ENCODE results near the gene CD28.

The CD28 gene

GRCh38 chr2:203713381-203713780, 6.9 kb downstream of the CD28 start:
- DNase-seq (ENCODE audit: low read depth, low spot score): no peak
- H3K27me3 ChIP-seq (ENCODE audit: control insufficient read depth, insufficient read depth, low read length): no peaks in the 10 kb centered on the region
- H3K36me3 ChIP-seq (ENCODE audit: control insufficient read depth, insufficient read depth, low read length): no peaks in the 10 kb centered on the region
- H3K9me3 ChIP-seq (ENCODE audit: control insufficient read depth, insufficient read depth, low read length): no peaks in the 10 kb centered on the region
- no CpG with 5 or more reads among the region's 1 CpG for WGBS (ENCODE audit: insufficient coverage, insufficient read length)
- no peaks in the 10 kb centered on the region for H3K4me1 ChIP-seq (ENCODE audit: control insufficient read depth, insufficient read depth, low read length)
- no peak overlapping the region for H3K4me3 ChIP-seq (ENCODE audit: low read length)
- H3K27ac ChIP-seq (ENCODE audit: low read length): no peak overlapping the region

GRCh38 chr2:203714112-203714511, 7.7 kb downstream of the CD28 start:
- DNase-seq (ENCODE audit: low read depth, low spot score): no peak
- Histone ChIP-seq H3K9me3 (ENCODE audit: control insufficient read depth, insufficient read depth, low read length) (no peaks in the 10 kb centered on the region), H3K27me3 (ENCODE audit: control insufficient read depth, insufficient read depth, low read length) (no peaks in the 10 kb centered on the region), H3K4me1 (ENCODE audit: control insufficient read depth, insufficient read depth, low read length) (no peaks in the 10 kb centered on the region), H3K27ac (ENCODE audit: low read length) (no peak overlapping the region), H3K36me3 (ENCODE audit: control insufficient read depth, insufficient read depth, low read length) (no peaks in the 10 kb centered on the region), H3K4me3 (ENCODE audit: low read length) (no peak overlapping the region)
- no CpG with 5 or more reads among the region's 3 CpGs for WGBS (ENCODE audit: insufficient coverage, insufficient read length)

- H3K27ac ChIP-seq (ENCODE audit: low read length): no peak overlapping the region
- WGBS (ENCODE audit: insufficient coverage, insufficient read length): no CpG with 5 or more reads among the region's 2 CpGs
These were observed 9.3 kb downstream of the CD28 start for GRCh38 chr2:203715744-203716143.

GRCh38 chr2:203718087-203718486, 11.6 kb downstream of the CD28 start:
- WGBS (ENCODE audit: insufficient coverage, insufficient read length): no CpG with 5 or more reads among the region's 3 CpGs
- DNase-seq (ENCODE audit: low read depth, low spot score): no peak
- peaks cover 4% of the 10 kb centered on the region; the same call in 1 of the 2 replicates for H3K4me1 ChIP-seq (ENCODE audit: control insufficient read depth, insufficient read depth, low read length)

More at GRCh38 chr2:203715744-203716143, 9.3 kb downstream of the CD28 start:
- Histone ChIP-seq H3K27me3 (ENCODE audit: control insufficient read depth, insufficient read depth, low read length) (no peaks in the 10 kb centered on the region), H3K36me3 (ENCODE audit: control insufficient read depth, insufficient read depth, low read length) (no peaks in the 10 kb centered on the region), H3K4me3 (ENCODE audit: low read length) (no peak overlapping the region), H3K4me1 (ENCODE audit: control insufficient read depth, insufficient read depth, low read length) (no peaks in the 10 kb centered on the region; the same call in 1 of the 2 replicates), H3K9me3 (ENCODE audit: control insufficient read depth, insufficient read depth, low read length) (no peaks in the 10 kb centered on the region)
- DNase-seq (ENCODE audit: low read depth, low spot score): no peak

GRCh38 chr2:203719456-203720410, 13.3 kb downstream of the CD28 start:
- H3K27me3 ChIP-seq (ENCODE audit: control insufficient read depth, insufficient read depth, low read length): no peaks in the 10 kb centered on the region
- H3K27ac ChIP-seq (ENCODE audit: low read length): no peak overlapping the region
- peaks cover 4% of the 10 kb centered on the region; the same call in 1 of the 2 replicates for H3K4me1 ChIP-seq (ENCODE audit: control insufficient read depth, insufficient read depth, low read length)
- DNase-seq (ENCODE audit: low read depth, low spot score): no peak
- no CpG with 5 or more reads among the region's 4 CpGs for whole genome bisulfite sequencing (ENCODE audit: insufficient coverage, insufficient read length)
- H3K36me3 ChIP-seq (ENCODE audit: control insufficient read depth, insufficient read depth, low read length): no peaks in the 10 kb centered on the region
- no peak overlapping the region for H3K4me3 ChIP-seq (ENCODE audit: low read length)
- no peaks in the 10 kb centered on the region for H3K9me3 ChIP-seq (ENCODE audit: control insufficient read depth, insufficient read depth, low read length)

More at GRCh38 chr2:203718087-203718486, 11.6 kb downstream of the CD28 start:
- Histone ChIP-seq H3K36me3 (ENCODE audit: control insufficient read depth, insufficient read depth, low read length) (no peaks in the 10 kb centered on the region), H3K9me3 (ENCODE audit: control insufficient read depth, insufficient read depth, low read length) (no peaks in the 10 kb centered on the region), H3K4me3 (ENCODE audit: low read length) (no peak overlapping the region), H3K27me3 (ENCODE audit: control insufficient read depth, insufficient read depth, low read length) (no peaks in the 10 kb centered on the region), H3K27ac (ENCODE audit: low read length) (no peak overlapping the region)

GRCh38 chr2:203720915-203721672, 14.7 kb downstream of the CD28 start:
- no peak for DNase-seq (ENCODE audit: low read depth, low spot score)
- H3K4me3 ChIP-seq (ENCODE audit: low read length): no peak overlapping the region
- WGBS (ENCODE audit: insufficient coverage, insufficient read length): no CpG with 5 or more reads among the region's 6 CpGs
- peaks cover 4% of the 10 kb centered on the region; the same call in 1 of the 2 replicates for H3K4me1 ChIP-seq (ENCODE audit: control insufficient read depth, insufficient read depth, low read length)
- H3K27me3 ChIP-seq (ENCODE audit: control insufficient read depth, insufficient read depth, low read length): no peaks in the 10 kb centered on the region
- H3K27ac ChIP-seq (ENCODE audit: low read length): no peak overlapping the region
- no peaks in the 10 kb centered on the region for H3K36me3 ChIP-seq (ENCODE audit: control insufficient read depth, insufficient read depth, low read length)
- H3K9me3 ChIP-seq (ENCODE audit: control insufficient read depth, insufficient read depth, low read length): no peaks in the 10 kb centered on the region

- no peak overlapping the region for H3K27ac ChIP-seq (ENCODE audit: low read length)
- no peak for DNase-seq (ENCODE audit: low read depth, low spot score)
- no CpG with 5 or more reads among the region's 3 CpGs for WGBS (ENCODE audit: insufficient coverage, insufficient read length)
- no peaks in the 10 kb centered on the region for H3K27me3 ChIP-seq (ENCODE audit: control insufficient read depth, insufficient read depth, low read length)
- no peak overlapping the region for H3K4me3 ChIP-seq (ENCODE audit: low read length)
- no peaks in the 10 kb centered on the region for H3K9me3 ChIP-seq (ENCODE audit: control insufficient read depth, insufficient read depth, low read length)
- H3K36me3 ChIP-seq (ENCODE audit: control insufficient read depth, insufficient read depth, low read length): no peaks in the 10 kb centered on the region
- peaks cover 4% of the 10 kb centered on the region; the same call in 1 of the 2 replicates for H3K4me1 ChIP-seq (ENCODE audit: control insufficient read depth, insufficient read depth, low read length)
These were observed 15.4 kb downstream of the CD28 start for GRCh38 chr2:203721781-203722300.

- no peak for DNase-seq (ENCODE audit: low read depth, low spot score)
These were observed 16.0 kb downstream of the CD28 start for GRCh38 chr2:203722411-203722810.

GRCh38 chr2:203728321-203728720, 21.9 kb downstream of the CD28 start:
- Histone ChIP-seq H3K4me1 (ENCODE audit: control insufficient read depth, insufficient read depth, low read length) (no peaks in the 10 kb centered on the region), H3K27ac (ENCODE audit: low read length) (no peak overlapping the region)

More at GRCh38 chr2:203722411-203722810, 16.0 kb downstream of the CD28 start:
- no peaks in the 10 kb centered on the region for H3K27me3 ChIP-seq (ENCODE audit: control insufficient read depth, insufficient read depth, low read length)
- no peaks in the 10 kb centered on the region for H3K9me3 ChIP-seq (ENCODE audit: control insufficient read depth, insufficient read depth, low read length)
- peaks cover 4% of the 10 kb centered on the region; the same call in 1 of the 2 replicates for H3K4me1 ChIP-seq (ENCODE audit: control insufficient read depth, insufficient read depth, low read length)
- WGBS (ENCODE audit: insufficient coverage, insufficient read length): no CpG with 5 or more reads among the region's 2 CpGs
- H3K36me3 ChIP-seq (ENCODE audit: control insufficient read depth, insufficient read depth, low read length): no peaks in the 10 kb centered on the region
- H3K27ac ChIP-seq (ENCODE audit: low read length): no peak overlapping the region
- no peak overlapping the region for H3K4me3 ChIP-seq (ENCODE audit: low read length)

GRCh38 chr2:203730076-203730729, 23.8 kb downstream of the CD28 start:
- Histone ChIP-seq H3K27me3 (ENCODE audit: control insufficient read depth, insufficient read depth, low read length) (no peaks in the 10 kb centered on the region), H3K27ac (ENCODE audit: low read length) (no peak overlapping the region), H3K4me1 (ENCODE audit: control insufficient read depth, insufficient read depth, low read length) (peaks cover 4% of the 10 kb centered on the region; the same call in 1 of the 2 replicates), H3K9me3 (ENCODE audit: control insufficient read depth, insufficient read depth, low read length) (no peaks in the 10 kb centered on the region), H3K36me3 (ENCODE audit: control insufficient read depth, insufficient read depth, low read length) (no peaks in the 10 kb centered on the region), H3K4me3 (ENCODE audit: low read length) (no peak overlapping the region)
- no peak for DNase-seq (ENCODE audit: low read depth, low spot score)
- WGBS (ENCODE audit: insufficient coverage, insufficient read length): no CpG with 5 or more reads among the region's 4 CpGs

More at GRCh38 chr2:203728321-203728720, 21.9 kb downstream of the CD28 start:
- DNase-seq (ENCODE audit: low read depth, low spot score): no peak
- Histone ChIP-seq H3K36me3 (ENCODE audit: control insufficient read depth, insufficient read depth, low read length) (no peaks in the 10 kb centered on the region), H3K27me3 (ENCODE audit: control insufficient read depth, insufficient read depth, low read length) (no peaks in the 10 kb centered on the region), H3K9me3 (ENCODE audit: control insufficient read depth, insufficient read depth, low read length) (no peaks in the 10 kb centered on the region), H3K4me3 (ENCODE audit: low read length) (no peak overlapping the region)

Measured in iPS DF 6.9 (cell line).